ENCODE results near the gene SLC30A4.
A peak's percentile ranks its signal among the peaks of the same experiment; 100 is the strongest.
"Not testable (repeated sequence)": the region's sequence is repeated elsewhere in the genome, so short reads cannot be mapped to it uniquely, and the experiment has no call there.

Gene SLC30A4, protein sequence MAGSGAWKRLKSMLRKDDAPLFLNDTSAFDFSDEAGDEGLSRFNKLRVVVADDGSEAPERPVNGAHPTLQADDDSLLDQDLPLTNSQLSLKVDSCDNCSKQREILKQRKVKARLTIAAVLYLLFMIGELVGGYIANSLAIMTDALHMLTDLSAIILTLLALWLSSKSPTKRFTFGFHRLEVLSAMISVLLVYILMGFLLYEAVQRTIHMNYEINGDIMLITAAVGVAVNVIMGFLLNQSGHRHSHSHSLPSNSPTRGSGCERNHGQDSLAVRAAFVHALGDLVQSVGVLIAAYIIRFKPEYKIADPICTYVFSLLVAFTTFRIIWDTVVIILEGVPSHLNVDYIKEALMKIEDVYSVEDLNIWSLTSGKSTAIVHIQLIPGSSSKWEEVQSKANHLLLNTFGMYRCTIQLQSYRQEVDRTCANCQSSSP

DNA sequence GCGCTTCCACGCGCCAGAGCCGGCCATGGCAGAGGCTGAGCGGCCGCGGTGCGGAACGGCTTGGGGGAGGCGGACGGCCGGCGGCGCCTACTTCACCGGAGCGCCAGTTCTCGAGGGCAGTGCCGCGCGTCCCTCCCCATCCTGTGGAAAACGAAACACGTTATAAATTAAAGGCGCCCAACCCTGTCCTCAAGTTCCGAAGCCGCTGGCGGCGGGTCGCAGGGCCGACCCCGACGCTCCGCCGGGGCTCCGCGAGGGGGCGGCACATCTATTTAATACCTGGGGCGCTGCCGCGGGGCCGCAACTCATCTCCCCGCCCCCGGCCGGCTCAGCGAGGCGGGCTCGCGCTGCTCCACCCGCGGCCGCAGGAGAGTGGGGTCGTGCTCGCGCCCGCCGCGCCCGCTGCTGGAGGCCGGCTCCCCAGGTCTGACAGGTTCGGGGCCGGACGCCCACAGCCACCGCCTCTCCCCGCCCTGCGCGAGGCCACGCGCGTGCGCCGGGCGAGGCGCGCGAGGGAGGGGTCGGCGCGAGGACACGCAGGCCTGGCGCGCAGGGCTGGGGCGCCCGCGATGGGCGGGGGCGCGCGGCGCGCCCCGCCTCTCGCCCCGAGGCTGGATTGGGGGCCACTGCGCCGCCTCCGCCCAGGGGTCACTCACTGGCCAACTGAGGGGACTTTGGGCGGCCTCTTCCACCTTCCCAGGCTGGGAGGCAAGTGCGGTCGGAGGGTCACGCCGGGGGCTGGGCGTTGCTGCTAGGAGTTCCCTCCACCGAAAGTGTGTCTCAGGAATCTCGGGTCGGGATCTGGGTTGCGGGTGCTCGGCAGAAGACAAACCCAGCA is at the start of gene SLC30A4:
Gene SLC30A4 (minus strand): TSS at position 428 of the 838 bp plus-strand sequence. CDS start 401 bp downstream, at position 27.
- peak; percentile 78 for DNase-seq (ENCODE audit: low spot score)

GRCh38 chr15:45555934-45556608 is 33.5 kb upstream of the SLC30A4 start:
- no peak for DNase-seq (ENCODE audit: low spot score)

DNA sequence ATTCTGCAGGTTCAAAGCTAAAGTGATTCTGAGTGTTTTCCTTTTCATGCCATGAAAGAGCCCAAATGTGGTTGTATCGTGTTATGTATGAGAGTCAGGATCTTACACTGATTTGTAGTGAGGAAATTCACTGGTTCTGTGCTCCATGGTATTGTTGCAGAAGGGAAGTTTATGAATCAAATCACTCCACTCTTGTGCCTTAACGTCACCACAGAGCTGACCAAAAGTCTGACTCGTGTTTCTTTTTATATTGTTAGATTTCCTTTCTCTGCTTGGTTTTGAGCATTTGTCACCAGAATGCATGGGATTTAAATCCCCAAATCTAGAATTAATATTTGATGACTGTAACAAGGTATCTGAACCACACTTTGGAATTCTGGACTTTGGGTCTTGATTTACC is 29.1 kb upstream of the SLC30A4 start:
- peak; percentile 39 for DNase-seq (ENCODE audit: low spot score)

- DNase-seq (ENCODE audit: low spot score), result no peak
Observed at GRCh38 chr15:45550436-45550835, 27.9 kb upstream of the SLC30A4 start.

GRCh38 chr15:45549541-45550220 is 27.1 kb upstream of the SLC30A4 start:
- DNase-seq (ENCODE audit: low spot score), result peak; percentile 74

- no peak for DNase-seq (ENCODE audit: low spot score)
Observed at GRCh38 chr15:45548753-45549520, 26.4 kb upstream of the SLC30A4 start.

GRCh38 chr15:45546789-45547188 is 24.2 kb upstream of the SLC30A4 start:
- DNase-seq (ENCODE audit: low spot score), result no peak

GRCh38 chr15:45544266-45545023 is 21.9 kb upstream of the SLC30A4 start:
- DNase-seq (ENCODE audit: low spot score), result no peak

DNA sequence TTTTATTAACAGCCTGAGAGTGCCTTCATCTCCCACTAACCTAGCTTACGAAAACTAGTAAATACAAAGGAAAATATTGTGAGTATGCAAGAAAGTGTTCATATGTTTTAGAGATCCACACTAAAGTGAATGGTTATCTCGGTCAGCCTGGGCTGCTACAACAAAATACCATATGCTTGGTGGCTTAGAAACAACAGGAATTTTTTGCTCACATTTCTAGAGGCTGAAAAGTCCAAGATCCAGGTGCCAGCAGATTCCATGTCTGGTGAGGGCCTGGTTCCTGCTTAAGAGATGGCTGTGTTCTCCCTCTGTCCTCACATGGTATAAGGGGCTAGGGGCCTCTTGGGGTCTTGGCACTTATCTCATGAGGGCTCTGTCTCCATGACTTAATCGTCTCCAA is 20.5 kb upstream of the SLC30A4 start:
- no peak for DNase-seq (ENCODE audit: low spot score)

DNA sequence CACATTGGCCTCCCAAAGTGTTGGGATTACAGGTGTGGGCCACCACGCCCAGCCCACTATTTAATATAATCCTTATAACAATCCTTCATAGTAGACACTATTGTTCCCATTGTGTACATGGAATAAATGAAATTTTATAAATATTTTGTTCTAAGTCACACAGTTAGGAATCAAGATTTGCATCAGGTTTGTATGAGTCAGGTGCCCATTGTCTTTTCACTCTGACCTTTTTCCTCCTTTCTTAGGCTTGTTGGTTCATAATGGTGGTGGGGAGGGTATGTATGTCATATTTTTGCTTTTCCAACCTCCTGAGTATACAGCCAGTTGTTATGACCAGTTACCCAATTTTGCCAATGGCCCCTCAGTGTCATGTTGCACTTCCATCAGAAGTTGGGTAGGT is 18.0 kb upstream of the SLC30A4 start:
- no peak for DNase-seq (ENCODE audit: low spot score)

- no peak for DNase-seq (ENCODE audit: low spot score)
Observed at GRCh38 chr15:45539680-45540079, 17.1 kb upstream of the SLC30A4 start.

- DNase-seq (ENCODE audit: low spot score), result no peak
Observed at GRCh38 chr15:45536934-45537333, 14.4 kb upstream of the SLC30A4 start.

DNA sequence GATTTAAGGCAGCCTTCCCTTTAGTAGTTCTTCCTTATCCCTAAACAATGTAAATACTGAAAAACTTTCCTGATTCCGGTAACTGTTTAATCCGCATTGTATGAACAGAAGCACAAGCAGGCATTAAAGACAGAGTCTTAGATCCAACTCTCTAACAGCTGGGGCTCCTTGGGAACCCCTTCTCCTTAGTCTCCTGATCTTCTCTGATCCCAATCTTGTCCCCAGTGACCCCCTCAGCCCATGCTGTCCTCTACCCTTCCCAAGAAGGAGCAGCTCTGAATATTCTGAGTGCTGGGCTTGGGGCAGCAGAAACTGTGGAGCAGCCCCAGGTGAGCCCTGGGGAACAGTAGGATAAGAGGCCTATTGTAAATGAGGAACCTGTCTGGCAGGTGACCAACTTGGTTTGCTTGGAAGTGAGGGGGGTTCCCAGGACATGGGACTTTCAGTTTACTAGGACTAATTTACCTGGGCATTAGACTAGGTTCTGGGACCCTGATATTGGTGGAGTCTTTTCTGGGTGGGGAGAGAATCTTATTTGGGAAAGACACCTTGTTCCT is 13.0 kb upstream of the SLC30A4 start:
- DNase-seq (ENCODE audit: low spot score), result no peak

DNA sequence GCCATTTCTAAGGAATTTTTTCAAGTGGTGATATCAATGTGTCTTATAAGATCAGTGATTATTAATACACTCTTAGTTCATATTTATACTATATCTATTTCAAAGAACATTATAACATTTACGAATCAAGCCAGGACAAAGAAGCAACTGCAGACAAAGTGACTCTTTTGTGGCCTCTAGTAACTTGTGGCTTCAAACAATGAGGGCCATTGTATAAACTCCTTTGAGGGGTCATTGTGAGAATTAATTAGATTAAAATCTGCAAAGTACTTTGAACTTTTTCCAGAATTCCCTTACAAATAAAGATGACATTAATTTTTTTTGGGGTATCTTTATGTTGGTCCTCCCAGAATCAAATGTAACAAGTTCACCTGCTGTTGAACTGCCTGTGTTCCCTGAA is 12.3 kb upstream of the SLC30A4 start:
- DNase-seq (ENCODE audit: low spot score), result no peak

DNA sequence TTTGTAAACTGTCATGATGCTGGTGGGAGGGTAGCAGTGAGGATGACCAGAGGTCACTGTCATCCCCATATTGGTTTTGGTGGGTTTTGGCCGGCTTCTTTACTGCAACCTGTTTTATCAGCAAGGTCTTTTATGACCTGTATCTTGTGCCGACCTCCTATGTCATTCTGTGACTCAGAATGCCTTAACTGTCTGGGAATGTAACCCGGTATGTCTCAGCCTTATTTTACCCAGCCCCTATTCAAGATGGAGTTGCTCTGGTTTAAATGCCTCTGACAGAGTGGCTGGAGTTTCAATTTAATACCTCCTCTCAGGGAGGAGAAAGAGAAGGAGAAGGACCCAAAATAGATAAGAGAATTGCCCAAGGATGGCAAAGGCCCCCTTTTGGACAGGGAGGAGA is 10.3 kb upstream of the SLC30A4 start:
- DNase-seq (ENCODE audit: low spot score), result not testable (repeated sequence)

- no peak for DNase-seq (ENCODE audit: low spot score)
Observed at GRCh38 chr15:45529613-45530012, 7.1 kb upstream of the SLC30A4 start.

GRCh38 chr15:45527086-45527485 is 4.5 kb upstream of the SLC30A4 start:
- DNase-seq (ENCODE audit: low spot score), result no peak

DNA sequence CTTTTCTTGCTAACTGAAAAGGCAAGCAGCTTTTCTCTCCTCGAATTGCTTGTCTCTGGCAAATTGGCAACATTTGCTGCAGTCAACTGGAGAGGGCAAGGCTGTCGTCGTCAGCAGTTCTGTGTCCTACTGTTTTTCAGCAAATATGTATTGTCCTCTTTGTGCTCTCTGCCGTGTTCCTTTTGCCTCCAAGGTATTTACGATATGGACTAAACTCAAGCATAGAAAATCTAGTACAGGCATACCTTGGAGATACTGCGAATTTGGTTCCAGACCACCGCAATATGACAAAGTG is 558 bp upstream of the SLC30A4 start:
- no peak for DNase-seq (ENCODE audit: low spot score)

DNA sequence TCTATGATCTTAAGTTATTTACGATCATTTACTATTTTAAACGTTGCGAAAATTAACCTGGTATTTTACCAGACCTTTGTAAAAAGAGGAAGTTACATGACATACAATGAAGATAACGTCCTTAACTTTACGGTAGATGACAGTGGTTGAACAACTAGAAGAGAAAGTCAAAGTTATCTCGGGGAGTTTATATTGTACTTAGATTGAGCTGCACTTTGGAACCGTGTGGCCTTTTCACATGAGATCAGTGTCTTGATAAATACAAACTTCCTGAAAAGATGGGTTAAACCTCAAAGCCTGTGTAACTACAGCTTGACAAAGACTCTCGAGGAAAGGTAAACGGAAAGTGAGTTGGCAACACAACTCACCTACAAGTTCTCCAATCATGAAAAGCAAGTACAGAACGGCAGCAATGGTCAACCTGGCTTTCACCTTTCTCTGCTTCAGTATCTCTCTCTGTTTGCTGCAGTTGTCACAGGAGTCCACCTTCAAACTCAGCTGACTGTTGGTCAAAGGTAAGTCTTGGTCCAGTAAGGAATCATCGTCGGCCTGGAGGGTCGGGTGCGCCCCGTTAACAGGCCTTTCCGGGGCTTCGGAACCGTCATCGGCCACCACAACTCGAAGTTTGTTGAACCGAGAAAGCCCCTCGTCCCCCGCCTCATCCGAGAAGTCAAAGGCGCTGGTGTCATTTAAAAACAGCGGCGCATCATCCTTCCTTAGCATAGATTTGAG is 793 bp downstream of the SLC30A4 start:
- DNase-seq (ENCODE audit: low spot score), result no peak
